ENCODE measurements around the gene GMPPA. TPM values are rescaled to one million over a fixed set of nuclear protein-coding genes. Genes with fewer than 3 reads are reported as not detected.

The GMPPA gene
- total RNA-seq, 4 donors from 2014 or later, result 11.3 to 26.4 (median 14.2) TPM

- TF ChIP-seq EP300 (IDR thresholded peaks at IDR 0.05), result no peak
- no peak for TF ChIP-seq POLR2AphosphoS5 (IDR thresholded peaks at IDR 0.05)
- no peak for TF ChIP-seq POLR2A (IDR thresholded peaks at IDR 0.05)
- no peak for TF ChIP-seq CTCF (IDR thresholded peaks at IDR 0.05)
- Histone ChIP-seq H3K9me3 (no peaks in the 10 kb centered on the region), H3K4me3 (no peak overlapping the region), H3K4me1 (peaks cover 0 to 32% (median 16%) of the 10 kb centered on the region in 3 donors), H3K27ac (no peak overlapping the region), H3K36me3 (peaks cover 0 to 63% of the 10 kb centered on the region in 2 donors), H3K27me3 (peaks cover 13% of the 10 kb centered on the region)
- 80% methylated on average over 1 of the region's 9 CpGs; no CpG with 5 or more reads in 1 of the 2 donors for WGBS, 2 donors (ENCODE audit: low coverage in 1 of 2)
- ATAC-seq, result no peak
Observed at GRCh38 chr2:219505585-219505984, 6.9 kb downstream of the GMPPA start.

- peaks cover 0 to 63% of the 10 kb centered on the region in 2 donors for H3K36me3 ChIP-seq
- TF ChIP-seq POLR2A (IDR thresholded peaks at IDR 0.05), result no peak
- no peak for TF ChIP-seq POLR2AphosphoS5 (IDR thresholded peaks at IDR 0.05)
- no peak for TF ChIP-seq EP300 (IDR thresholded peaks at IDR 0.05)
- TF ChIP-seq CTCF (IDR thresholded peaks at IDR 0.05), result no peak
- WGBS, 2 donors (ENCODE audit: low coverage in 1 of 2), result 81 to 93% methylated on average over 3 to 14 of the region's 23 CpGs
- H3K27me3 ChIP-seq, result peaks cover 20% of the 10 kb centered on the region
- no peak overlapping the region for H3K4me3 ChIP-seq
- H3K27ac ChIP-seq, result no peak overlapping the region
- peaks cover 0 to 30% (median 16%) of the 10 kb centered on the region in 3 donors for H3K4me1 ChIP-seq
- ATAC-seq, result no peak
- H3K9me3 ChIP-seq, result no peaks in the 10 kb centered on the region
Observed at GRCh38 chr2:219506153-219506801, 7.6 kb downstream of the GMPPA start.

- no peak for TF ChIP-seq EP300 (IDR thresholded peaks at IDR 0.05)
- TF ChIP-seq CTCF (IDR thresholded peaks at IDR 0.05), result no peak
- no peak for TF ChIP-seq POLR2A (IDR thresholded peaks at IDR 0.05)
- TF ChIP-seq POLR2AphosphoS5 (IDR thresholded peaks at IDR 0.05), result no peak
- Histone ChIP-seq H3K4me1 (peaks cover 0 to 30% (median 16%) of the 10 kb centered on the region in 3 donors), H3K36me3 (peaks cover 0 to 56% of the 10 kb centered on the region in 2 donors), H3K9me3 (no peaks in the 10 kb centered on the region), H3K27me3 (peaks cover 23% of the 10 kb centered on the region), H3K27ac (no peak overlapping the region), H3K4me3 (no peak overlapping the region)
- ATAC-seq, result no peak
- 69 to 73% methylated on average over 5 to 7 of the region's 17 CpGs for WGBS, 2 donors (ENCODE audit: low coverage in 1 of 2)
Observed at GRCh38 chr2:219506802-219507526, 8.3 kb downstream of the GMPPA start.

GRCh38 chr2:219507581-219508443, 9.1 kb downstream of the GMPPA start:
- H3K27ac ChIP-seq, result no peak overlapping the region
- no peak for ATAC-seq

More at GRCh38 chr2:219507581-219508443, 9.1 kb downstream of the GMPPA start:
- Histone ChIP-seq H3K4me1 (peaks cover 0 to 30% (median 16%) of the 10 kb centered on the region in 3 donors), H3K9me3 (no peaks in the 10 kb centered on the region), H3K4me3 (no peak overlapping the region), H3K36me3 (peaks cover 0 to 48% of the 10 kb centered on the region in 2 donors), H3K27me3 (peaks cover 28% of the 10 kb centered on the region)
- 0 to 18% methylated on average over 2 of the region's 8 CpGs for whole genome bisulfite sequencing, 2 donors (ENCODE audit: low coverage in 1 of 2)
- TF ChIP-seq CTCF (IDR thresholded peaks at IDR 0.05) (no peak), EP300 (IDR thresholded peaks at IDR 0.05) (no peak), POLR2A (IDR thresholded peaks at IDR 0.05) (no peak), POLR2AphosphoS5 (IDR thresholded peaks at IDR 0.05) (no peak)
